NCI-H226 (cell line): ENCODE measurements around the gene TLX2.

Experiments used
- DNase-seq: peaks from one replicate; pipeline ENCODE4 v3.0.0-alpha.2; 2015

Gene TLX2

DNA sequence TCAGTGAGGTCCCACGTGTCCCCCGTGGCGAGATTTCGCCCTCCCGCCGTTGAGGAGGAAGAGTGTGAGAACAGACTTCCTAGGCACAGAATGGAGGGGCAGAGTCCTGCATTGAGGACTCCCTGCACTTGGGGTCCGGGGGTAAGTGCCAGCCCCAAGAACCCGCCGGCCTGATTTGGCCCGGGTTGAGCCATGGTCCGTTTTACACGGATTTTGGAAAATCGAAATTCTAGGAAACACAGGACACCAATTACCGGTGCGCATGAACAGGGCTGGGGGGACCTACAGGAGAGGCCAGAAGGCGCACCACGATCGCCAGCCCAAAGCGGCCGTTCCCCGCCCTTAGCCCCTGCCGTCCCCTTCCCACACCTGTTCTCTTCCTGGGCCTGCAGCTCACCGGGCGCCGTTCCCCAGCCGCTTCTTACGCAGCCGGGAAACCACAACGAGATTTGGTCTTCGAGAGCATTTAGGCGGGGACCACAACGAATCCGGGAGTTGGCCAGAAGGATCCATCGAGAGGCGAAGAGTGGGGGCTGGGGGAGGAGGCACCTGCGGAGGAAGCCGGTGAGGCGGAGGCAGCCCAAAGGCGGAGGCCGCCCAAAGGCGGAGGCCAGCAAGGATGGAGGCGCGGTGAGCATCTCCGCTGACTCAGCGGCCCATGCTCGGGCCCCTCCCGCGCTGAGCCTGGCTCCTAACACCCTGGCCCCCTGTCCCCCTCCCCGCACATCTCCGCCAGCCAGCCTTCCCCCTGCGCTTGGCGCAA lies 464 bp upstream of the TLX2 start:
- no peak for DNase-seq

DNA sequence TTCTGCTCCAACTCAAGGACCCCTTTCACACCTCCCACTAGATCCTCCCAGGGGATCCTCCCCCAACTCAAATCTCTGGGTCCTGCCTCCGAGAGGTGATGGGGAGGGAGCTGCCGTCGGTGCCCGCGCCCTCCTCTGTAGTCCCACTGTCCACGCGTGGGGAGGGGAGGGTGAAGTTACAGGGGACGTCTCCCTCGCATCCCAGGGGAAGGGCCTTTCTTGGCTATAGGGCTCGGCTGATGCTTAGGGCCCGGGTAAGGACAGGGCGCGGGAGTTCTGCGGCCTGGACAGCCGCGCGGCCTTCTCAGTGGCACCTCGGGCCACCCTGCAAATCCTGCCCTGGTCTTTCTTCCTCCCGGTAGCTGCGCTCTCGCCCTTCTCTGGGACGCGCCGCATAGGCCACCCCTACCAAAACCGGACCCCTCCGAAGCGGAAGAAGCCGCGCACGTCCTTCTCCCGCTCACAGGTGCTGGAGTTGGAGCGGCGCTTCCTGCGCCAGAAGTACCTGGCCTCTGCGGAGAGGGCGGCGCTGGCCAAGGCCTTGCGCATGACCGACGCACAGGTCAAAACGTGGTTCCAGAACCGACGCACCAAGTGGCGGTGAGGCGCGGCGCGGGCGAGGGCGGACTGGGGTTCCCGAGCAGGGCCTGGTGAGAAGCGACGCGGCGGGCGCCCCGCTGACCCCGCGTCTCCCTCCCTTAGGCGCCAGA lies 1.2 kb downstream of the TLX2 start:
- DNase-seq = no peak

DNA sequence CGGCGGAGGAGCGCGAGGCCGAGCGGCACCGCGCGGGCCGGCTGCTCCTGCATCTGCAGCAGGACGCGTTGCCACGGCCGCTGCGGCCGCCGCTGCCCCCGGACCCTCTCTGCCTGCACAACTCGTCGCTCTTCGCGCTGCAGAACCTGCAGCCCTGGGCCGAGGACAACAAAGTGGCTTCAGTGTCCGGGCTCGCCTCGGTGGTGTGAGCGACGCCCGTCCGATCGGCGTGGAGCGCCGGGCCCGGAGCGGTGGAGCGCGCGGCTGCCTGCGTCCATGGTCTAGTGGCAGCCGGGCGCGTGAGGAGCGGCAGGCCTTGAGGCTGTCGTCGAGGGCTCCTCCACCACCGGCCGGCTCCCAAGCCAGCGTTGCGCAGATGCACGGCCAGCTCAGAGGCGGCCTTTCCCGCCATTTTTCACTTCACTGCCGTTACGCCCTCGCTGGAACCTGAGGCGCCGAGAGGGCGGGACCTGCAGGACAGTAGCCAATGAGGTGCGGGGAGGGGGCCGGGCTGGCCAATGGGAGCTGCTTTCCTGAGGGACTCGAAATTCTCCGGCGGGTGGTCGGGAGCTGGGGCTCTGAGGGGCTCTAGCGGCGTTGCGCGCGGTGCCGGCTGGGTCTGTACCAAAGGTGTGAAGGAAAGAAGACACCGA lies 1.9 kb downstream of the TLX2 start:
- DNase-seq = no peak

DNA sequence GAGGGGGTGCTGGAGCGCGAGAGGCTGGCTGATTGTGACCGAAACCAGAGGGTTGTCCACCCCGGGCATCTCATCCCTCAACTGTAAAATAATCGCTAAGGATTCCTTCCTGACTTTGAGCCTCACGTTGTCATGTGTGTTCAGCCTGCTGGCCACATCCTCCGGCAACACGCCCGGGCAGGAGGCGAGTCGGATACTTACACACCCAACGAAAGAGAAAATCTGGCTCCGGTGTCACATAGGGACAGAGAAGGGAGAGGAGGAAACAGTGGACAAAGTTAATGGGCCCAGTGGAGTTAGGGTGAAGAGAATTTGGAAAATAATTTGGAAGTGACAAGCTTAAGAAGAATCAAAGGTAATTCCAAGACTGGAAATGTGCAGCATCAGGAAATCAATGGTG lies 2.4 kb downstream of the TLX2 start:
- no peak for DNase-seq

DNA sequence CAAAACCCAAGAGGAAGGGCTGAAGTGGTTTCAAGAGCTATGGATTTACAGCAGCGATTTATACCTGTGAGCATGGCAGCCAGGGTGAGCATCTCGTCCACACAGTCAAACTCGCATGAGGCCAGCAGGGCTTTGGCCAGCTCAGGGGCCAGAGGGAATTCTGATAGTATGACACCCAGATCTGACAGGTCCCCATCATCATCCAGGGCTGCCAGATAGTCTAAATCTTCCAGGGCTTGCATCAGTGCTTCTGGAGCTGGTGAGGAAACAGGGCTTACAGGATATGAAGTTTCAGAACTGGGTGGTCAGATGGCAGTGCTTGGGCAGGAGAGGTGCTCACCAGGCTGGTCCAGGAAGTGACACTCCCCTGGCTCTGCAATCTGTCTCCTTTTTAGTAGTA lies 8.3 kb downstream of the TLX2 start:
- no peak for DNase-seq

DNA sequence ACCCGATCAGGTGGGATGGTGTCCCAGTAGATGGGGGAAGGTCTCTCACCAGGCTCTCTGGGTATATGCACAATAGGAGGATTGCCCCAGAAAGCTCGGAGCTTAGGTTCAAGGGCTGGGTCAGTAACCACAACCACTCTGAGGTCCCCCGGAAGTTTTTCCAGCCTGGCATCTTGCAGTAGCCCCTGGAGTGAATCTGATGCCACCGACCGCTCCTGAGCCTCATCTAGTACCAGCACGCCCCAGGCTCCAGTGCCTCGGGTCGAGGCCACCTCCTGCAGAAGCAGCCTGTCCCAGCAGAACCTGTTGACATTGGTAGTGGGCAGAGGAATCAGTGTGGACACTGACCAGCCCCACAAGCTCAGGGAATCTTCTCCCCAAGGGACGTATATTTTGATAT lies 9.8 kb downstream of the TLX2 start:
- no peak for DNase-seq

DNA sequence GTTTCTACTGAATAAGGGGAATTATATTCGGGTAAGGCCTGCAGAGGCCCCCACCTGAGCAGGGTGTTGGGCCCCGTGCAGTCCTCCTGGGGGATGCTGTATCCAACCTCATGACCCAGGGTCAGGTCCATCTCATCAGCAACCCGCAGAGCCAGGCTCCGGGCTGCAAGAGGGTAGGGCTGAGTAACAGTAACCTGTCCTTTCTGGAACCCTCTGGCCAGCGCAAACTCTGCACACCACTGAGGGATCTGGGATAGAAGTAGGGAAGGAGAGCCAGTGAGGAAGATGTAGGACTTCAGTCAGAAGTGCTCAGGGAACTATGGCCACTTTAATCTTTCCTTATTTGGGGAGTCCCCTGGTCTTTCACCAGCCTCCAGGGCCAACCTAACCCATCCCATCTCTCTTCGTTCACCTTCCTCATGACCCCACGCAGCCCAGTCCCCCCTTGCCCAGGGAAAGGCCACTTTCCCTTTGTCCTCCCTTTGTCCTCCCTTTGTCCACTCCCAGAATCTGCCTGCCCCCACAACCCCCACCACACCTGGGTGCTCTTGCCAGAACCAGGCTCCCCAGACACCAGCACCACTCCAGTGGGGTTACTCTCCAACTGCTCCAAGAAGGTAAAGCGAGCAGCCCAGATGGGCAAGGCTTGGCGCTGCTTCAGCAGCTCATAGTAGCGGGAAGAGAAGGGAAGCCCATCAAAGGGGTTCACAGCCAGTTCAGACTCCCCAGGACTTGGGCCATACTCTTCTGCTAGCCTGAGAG lies 10.9 kb downstream of the TLX2 start:
- no peak for DNase-seq

DNA sequence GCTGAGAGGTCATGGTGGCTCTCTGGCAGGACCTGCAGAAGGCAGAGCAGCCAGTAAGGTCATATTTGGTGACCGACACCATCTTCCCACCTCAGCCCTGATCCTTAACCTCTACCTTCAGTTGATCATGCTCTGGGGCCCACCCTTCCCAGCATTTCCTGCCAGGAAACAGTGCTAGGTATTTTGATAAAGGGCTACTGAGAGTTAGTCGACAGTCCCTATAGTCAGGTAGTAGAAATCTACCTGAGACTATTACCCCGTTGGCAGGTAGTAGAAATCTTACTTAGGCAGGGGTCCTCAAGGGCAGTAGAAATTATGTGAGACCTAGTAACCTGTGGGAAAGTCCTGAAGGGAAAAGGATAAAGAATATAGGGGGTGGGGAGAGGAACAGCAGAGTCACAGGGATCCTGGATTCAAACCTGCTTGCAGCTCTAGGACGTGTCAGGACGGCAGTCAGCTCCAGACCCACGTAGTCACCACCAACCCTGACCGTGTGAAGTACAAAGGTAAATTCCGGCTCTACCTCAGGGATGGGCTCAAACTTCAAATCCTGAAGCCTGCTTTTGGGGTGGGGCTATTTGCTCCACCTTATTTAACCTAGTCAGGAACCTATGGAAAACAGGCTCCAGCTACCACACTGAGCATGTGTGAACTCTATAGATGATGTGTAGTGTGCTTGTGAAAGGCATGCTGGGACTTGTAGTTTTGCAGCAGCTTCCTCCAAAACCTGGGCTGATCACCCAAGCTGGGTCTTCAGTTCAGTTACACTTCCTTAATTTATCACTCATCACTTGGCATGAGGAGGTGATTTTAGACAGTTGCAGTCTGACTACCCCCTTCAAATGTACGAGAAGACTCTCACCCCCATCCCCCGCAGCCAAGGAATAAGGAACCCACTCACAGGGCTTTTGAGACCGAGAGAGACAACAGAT lies 11.7 kb downstream of the TLX2 start, which contains the start of gene DQX1:
TSS of gene DQX1 (minus strand) at position 515 of the 932 bp plus-strand sequence. CDS start at position 13, 502 bp downstream.
- no peak for DNase-seq

DNA sequence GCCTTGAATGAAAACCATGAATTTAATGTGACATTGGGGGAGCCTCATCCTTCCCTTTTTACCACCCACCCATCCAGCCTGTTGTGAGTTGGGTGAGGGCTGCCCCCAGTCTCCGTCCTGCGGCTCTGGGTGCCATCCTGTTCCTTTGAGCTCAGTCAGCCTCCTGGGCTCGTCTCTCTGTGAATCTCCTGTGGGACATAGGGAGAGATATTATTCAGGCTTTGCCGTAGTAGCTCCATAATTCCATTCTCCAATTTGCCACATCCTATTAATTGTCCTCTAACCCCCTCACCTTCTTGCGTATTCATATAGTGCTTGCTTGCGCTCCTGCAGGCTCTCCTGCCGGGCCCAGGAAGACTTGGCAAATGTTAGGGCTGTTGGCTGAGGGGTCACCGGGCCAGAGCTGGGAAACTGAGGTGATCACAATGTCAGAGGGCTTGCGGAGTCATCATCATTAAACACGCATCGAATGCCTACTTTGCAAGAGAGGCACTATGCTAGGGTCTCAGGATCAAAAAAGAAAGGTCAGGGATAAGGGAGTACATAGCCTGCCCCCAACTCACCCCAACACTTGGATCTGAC lies 12.5 kb downstream of the TLX2 start:
- no peak for DNase-seq

DNA sequence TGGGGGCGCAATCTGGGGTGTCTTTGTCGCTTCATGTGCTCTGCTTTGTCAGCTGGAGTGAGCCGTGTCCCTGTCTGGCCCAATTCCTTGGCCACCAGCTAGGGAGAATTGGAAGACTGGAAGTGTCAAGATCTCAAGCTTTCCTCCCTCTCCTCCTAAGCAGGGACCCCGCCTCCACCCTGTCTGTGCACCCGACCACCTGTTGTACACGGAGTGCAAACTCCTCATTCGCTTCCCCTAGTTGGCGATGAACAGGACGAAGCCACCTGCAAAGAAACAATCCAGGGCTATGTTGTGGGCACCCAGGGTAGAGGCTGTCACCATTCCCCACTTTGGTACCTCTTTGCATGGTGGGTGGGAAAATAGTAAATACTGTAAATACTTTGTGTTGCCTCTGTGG lies 13.5 kb downstream of the TLX2 start:
- DNase-seq = no peak

DNA sequence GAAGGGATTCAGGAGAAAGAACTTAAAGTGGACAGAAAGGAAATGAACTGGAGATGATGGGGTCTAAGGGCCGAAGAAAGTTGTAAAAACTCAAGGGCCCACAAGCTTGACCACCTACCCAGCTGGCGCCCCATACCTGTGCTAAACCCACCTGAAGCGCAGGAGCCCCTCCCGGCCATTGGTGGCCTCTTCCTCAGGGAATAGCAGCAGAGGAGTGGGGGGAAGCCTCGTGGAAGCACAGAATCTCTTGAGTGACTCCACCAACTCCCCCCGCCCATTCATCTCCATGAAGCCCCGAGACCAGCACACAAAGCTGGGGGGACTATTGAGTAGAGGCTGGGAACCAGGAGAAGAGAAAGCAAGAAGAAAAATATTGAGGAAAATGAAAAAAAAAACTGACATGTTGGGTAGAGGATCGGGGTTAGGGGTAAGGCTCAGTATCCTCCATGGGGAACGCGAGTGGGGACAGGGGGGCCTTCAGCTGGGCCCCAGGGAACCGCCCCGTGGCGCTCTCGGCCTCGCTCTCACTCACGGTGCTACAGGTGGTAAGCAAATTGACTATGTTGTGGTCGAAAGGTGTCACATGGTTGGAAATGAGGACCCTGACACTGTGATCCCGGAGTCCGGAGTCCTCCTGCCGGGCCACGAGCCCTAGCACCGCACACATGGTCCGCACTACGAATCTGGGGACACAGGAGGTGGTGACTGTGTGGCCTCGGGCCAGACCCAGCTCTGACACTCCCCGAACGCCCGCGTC lies 14.5 kb downstream of the TLX2 start:
- DNase-seq = no peak

DNA sequence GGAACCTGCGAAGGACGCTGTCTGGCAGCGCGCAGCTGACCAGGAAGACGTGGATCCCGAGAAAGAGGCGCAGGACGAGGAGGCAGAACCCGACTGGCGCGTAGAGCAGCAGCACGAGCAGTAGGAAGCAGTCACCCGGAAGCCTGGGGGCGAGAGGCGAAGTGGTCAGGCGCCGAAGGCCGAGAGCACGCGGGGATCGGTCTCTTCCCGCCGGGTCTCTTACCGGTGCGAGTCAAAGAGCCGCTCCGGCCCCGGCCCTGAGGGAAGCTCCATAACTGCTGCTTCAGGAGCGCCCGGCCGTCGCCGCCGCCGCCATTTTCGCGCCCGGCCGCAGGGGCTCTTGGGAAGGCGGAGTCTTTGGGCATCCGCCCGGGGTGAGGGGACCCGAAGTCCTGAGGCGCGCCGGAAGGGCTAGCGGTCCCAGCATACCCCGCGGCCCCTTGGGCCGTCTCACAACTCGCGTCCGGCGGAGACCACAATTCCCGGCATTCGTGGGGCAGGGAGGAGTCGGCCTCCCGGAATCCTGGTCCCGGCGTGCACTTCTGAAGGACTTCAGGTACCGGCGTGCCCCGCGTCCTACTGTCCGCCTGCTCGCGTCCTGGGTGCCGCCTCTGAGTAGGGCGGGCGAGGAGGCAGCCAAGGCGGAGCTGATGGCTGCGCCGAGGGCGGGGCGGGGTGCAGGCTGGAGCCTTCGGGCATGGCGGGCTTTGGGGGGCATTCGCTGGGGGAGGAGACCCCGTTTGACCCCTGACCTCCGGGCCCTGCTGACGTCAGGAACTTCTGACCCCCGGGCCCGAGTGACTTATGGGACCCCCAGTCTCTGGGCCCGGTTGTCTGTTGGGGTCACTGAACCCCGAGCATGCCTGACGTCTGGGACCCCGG lies 15.3 kb downstream of the TLX2 start, which contains the start of the genes AUP1 and HTRA2:
TSS of gene AUP1 (minus strand) at position 350 of the 882 bp plus-strand sequence. CDS start at position 273, 77 bp downstream.
TSS of gene HTRA2 (plus strand) at position 577 of the 882 bp plus-strand sequence. CDS start at position 651, 74 bp downstream.
- DNase-seq = peak; percentile 100

DNA sequence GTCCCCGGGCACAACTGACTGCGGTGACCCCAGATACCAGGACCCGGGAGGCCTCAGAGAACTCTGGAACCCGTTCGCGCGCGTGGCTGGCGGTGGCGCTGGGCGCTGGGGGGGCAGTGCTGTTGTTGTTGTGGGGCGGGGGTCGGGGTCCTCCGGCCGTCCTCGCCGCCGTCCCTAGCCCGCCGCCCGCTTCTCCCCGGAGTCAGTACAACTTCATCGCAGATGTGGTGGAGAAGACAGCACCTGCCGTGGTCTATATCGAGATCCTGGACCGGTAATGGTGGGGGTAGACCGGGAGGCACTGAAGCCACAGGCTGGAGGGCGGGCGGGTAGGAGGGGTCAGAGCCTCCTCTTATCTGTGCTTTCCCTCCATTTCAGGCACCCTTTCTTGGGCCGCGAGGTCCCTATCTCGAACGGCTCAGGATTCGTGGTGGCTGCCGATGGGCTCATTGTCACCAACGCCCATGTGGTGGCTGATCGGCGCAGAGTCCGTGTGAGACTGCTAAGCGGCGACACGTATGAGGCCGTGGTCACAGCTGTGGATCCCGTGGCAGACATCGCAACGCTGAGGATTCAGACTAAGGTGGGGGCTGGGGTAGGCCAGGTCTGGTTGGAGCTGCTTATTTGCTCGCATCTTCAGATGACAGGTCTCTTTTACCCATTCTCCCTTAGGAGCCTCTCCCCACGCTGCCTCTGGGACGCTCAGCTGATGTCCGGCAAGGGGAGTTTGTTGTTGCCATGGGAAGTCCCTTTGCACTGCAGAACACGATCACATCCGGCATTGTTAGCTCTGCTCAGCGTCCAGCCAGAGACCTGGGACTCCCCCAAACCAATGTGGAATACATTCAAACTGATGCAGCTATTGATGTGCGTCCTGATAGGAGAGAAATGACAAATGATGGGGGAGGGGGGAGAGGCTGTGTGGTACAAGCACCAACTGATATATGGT lies 16.3 kb downstream of the TLX2 start:
- DNase-seq = no peak

DNA sequence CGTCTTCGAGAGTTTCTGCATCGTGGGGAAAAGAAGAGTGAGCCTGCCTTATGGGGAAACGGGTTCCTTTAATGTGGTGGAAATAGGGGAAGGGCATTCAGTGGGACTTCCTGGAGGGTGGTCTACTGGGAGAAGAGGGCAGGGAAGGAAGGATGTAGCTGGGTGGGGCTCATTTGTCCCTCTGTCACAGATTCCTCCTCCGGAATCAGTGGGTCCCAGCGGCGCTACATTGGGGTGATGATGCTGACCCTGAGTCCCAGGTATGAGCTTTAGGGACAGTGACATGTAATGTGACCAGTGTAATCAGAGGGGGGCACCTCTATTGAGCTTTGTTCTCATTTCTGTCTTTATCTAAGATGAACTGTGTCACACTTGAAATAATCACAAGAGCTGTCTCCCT lies 17.4 kb downstream of the TLX2 start:
- no peak for DNase-seq

DNA sequence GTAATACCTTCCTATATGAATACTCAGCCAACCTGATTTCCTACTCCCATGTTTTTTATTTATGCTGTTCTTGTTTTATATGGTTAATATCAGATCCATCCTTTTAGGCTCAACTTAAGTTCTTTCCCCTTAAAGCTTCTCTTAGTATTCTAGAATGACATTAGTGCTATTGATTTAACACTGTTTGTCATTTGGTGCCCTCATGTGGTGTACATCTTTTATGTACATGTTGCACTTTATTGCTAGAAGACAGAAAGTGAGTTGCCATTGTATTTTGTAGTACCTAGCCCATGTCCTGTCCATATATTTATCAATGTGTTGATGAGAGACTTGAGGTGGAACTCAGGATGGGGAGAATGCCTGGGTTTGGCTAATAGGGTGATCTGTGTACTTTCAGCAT lies 18.0 kb downstream of the TLX2 start:
- no peak for DNase-seq

DNA sequence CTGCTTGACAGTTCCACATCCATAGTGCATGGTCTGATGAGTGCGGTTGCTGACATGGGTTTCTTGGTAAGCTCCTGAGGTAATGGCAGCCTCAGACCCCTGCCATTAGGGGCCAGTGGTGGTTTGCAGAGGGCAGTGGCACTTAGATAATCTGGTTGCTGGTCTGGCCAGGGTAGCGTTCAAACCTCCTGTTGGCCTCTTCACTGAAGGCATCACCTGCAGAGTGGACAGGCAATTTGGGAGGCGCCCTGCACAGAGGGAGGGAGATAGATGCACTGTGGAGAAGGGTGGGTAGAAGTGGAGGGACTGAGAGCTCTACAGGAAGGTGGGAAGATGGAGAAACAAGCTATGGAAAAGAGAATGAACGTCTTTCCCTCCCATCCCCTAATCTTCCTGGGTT lies 19.2 kb downstream of the TLX2 start:
- no peak for DNase-seq

DNA sequence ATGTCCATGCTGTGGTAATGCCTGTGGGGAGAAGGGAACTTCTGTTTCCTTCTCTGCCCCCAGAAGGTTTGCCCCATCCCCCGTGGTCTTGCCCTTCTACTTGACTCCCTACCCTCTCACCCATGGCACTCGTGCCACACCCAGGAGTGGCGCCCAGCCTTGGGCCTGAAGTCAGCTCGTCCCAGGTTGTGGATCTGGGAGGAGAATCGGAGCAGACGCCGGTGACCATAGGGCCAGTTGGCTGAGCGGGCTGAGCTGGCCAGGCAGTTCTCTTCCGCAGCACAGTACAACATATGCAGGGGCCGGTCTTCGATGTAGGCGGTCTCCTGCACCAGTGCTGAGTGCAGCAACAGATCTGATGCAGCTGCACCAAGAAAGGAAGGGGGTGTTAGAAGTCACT lies 20.2 kb downstream of the TLX2 start:
- DNase-seq = no peak

DNA sequence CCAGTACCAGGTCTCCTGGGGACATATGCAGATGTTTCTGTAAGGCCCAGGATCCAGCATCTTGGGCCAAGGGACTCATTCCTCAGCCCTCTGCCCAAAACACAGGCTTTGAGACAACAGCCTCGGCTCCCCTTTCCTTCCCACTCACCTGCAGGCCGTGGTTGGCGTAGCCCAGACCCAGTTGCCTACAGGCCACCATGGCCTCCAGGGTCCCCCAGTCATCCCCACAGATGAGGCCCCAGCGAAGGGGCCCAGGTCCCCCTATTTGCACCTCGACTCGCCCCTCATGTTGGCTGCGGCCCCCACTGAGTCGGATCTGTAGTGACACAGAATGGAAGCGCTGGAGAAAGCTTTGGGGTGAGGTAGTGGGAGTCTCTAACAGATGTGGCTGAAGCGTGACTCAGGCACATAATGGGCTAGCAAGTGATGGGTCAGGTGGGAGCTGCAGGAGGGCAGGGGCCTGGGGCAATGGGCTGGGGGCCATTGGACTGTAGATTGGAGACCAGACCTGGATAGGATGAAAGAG lies 21.3 kb downstream of the TLX2 start:
- DNase-seq = no peak
